ENCODE measurements around the gene UTP20. TPM values are rescaled to one million over a fixed set of nuclear protein-coding genes. Genes with fewer than 3 reads are reported as not detected.

The UTP20 gene
- 27.9 TPM for total RNA-seq

GRCh38 chr12:101280006-101280505 is at the start of gene UTP20:
TSS of gene UTP20 (plus strand) at chr12:101280105. CDS start at chr12:101280283, 178 bp downstream.

GRCh38 chr12:101407436-101408345 is 127.8 kb downstream of the UTP20 start, which contains the start of gene ARL1:
TSS of gene ARL1 (minus strand) at chr12:101407772. CDS start at chr12:101407645, 127 bp downstream.

Small RNA genes within 50 kb of the gene (small RNA-seq; reads per million reads assigned to genes)
- gene RNU6-1068P (ENCODE audit: low replicate concordance) (not detected), gene RPS27P23 (ENCODE audit: low replicate concordance) (not detected)

Other genes with a start within 250 kb of the UTP20 start
- 2.8 TPM for gene SLC5A8, start 69.9 kb upstream of the UTP20 start, total RNA-seq
- 43.5 TPM for gene ARL1, start 127.7 kb downstream of the UTP20 start, total RNA-seq
- not detected for gene SPIC, start 195.2 kb downstream of the UTP20 start, total RNA-seq